Measurements from ENCODE around the gene MINK1. TPM values are rescaled to one million over a fixed set of nuclear protein-coding genes. Genes with fewer than 3 reads are reported as not detected.
"Not testable (repeated sequence)": the region's sequence is repeated elsewhere in the genome, so short reads cannot be mapped to it uniquely, and the experiment has no call there.

MINK1 gene
- total RNA-seq, 2 experiments from 2014 or later, result 40.6 to 62.5 TPM

DNA sequence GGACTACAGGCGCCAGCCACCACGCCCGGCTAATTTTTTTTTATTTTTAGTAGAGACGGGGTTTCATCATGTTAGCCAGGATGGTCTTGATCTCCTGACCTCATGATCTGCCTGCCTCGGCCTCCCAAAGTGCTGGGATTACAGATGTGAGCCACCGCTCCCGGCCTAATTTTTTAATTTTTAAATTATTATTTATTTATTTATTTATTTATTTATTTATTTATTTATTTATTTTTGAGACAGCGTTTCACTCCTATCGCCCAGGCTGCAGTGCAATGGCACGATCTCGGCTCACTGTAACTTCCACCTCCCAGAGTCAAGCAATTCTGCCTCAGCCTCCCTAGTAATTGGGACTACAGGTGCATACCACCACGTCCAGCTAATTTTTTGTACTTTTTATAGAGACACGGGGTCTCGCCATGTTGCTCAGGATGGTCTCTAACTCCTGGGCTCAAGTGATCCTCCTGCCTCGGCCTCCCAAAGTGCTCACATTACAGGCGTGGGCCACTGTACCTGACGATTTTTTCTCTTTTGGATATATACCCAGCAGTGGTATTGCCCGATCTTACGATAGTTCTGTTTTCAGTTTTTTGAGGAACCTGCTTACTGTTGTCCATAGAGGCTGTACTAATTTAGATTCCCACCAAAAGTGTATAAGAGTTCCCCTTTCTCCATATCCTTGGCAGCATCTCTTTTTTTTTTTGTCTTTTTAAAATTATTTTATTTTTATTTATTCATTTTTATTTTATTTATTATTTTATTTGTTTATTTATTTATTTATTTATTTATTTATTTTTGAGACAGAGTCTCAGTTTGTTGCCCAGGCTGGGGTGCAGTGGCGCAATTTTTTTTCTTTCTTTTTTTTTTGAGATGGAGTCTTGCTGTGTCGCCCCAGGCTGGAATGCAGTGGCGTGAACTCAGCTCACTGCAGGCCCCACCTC lies 36.2 kb downstream of the MINK1 start:
- POLR2A ChIA-PET; CTCF ChIA-PET (ENCODE audit: unreplicated experiment): not testable (repeated sequence)

DNA sequence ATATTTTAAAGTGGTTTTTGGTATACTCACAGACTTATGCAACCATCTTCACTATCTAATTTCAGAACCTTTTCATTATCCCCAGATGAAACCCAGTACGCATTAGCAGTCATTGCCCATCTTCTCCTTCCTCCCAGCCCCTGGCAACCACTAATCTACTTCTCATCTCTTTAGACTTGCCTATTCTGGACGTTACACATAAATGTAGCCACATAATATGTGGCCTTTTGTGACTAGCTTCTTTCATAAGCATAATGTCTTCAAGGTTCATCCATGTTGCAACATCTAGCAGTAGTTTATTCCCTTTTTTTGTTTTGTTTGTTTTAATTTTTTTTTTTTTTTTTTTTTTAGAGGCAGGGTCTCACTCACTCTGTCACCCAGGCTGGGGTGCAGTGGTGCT lies 37.7 kb downstream of the MINK1 start:
- Histone ChIP-seq H3K36me3 (ENCODE audit: insufficient read depth, low read length) (0 out of 2 replicates have a peak, but pooled peaks cover 6% of the 10 kb centered on the region), H3K4me2 (ENCODE audit: low read length) (no peak overlapping the region), H2AFZ (ENCODE audit: low read length) (no peak overlapping the region), H3K4me1 (ENCODE audit: insufficient read depth, low read length, poor library complexity, severe bottlenecking) (no peaks in the 10 kb centered on the region), H3K9me2 (ENCODE audit: insufficient read depth, low read length) (no peaks in the 10 kb centered on the region), H3K27ac (ENCODE audit: low read depth, low read length, poor library complexity, severe bottlenecking) (no peak overlapping the region), H3K9me3 (ENCODE audit: low read length) (no peaks in the 10 kb centered on the region), H3K4me3 (ENCODE audit: low read depth, low read length, poor library complexity, severe bottlenecking) (no peak overlapping the region), H3K79me2 (ENCODE audit: insufficient read depth, low read depth, low read length) (no peaks in the 10 kb centered on the region), H4K20me1 (ENCODE audit: insufficient read depth, low read length) (no peaks in the 10 kb centered on the region)
- TF ChIP-seq EZH2phosphoT487 (IDR thresholded peaks at IDR 0.05; ENCODE audit: borderline replicate concordance, low read depth, low read length), result no peak
- TF ChIP-seq, protein P1, sequence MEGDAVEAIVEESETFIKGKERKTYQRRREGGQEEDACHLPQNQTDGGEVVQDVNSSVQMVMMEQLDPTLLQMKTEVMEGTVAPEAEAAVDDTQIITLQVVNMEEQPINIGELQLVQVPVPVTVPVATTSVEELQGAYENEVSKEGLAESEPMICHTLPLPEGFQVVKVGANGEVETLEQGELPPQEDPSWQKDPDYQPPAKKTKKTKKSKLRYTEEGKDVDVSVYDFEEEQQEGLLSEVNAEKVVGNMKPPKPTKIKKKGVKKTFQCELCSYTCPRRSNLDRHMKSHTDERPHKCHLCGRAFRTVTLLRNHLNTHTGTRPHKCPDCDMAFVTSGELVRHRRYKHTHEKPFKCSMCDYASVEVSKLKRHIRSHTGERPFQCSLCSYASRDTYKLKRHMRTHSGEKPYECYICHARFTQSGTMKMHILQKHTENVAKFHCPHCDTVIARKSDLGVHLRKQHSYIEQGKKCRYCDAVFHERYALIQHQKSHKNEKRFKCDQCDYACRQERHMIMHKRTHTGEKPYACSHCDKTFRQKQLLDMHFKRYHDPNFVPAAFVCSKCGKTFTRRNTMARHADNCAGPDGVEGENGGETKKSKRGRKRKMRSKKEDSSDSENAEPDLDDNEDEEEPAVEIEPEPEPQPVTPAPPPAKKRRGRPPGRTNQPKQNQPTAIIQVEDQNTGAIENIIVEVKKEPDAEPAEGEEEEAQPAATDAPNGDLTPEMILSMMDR (conservative IDR thresholded peaks at IDR 0.05; ENCODE audit: low read length), result no peak
- ChIA-PET CTCF (ENCODE audit: unreplicated experiment) (no interaction called here), POLR2A (no interaction called here)
- no peak for DNase-seq (ENCODE audit: low spot score)
- intact Hi-C loops (cut with micrococcal nuclease; ENCODE audit: unreplicated experiment), result no loop called here
- BruUV-seq (replicated peaks), result no TSS peak

More for the DNA sequence above, 36.2 kb downstream of the MINK1 start:
- H2AFZ ChIP-seq (ENCODE audit: low read length); H3K27ac ChIP-seq (ENCODE audit: low read depth, low read length, poor library complexity, severe bottlenecking); H3K4me3 ChIP-seq (ENCODE audit: low read depth, low read length, poor library complexity, severe bottlenecking); H3K4me2 ChIP-seq (ENCODE audit: low read length); H4K20me1 ChIP-seq (ENCODE audit: insufficient read depth, low read length); H3K4me1 ChIP-seq (ENCODE audit: insufficient read depth, low read length, poor library complexity, severe bottlenecking); H3K9me2 ChIP-seq (ENCODE audit: insufficient read depth, low read length); H3K9me3 ChIP-seq (ENCODE audit: low read length); intact Hi-C loops (cut with micrococcal nuclease; ENCODE audit: unreplicated experiment); H3K36me3 ChIP-seq (ENCODE audit: insufficient read depth, low read length); DNase-seq (ENCODE audit: low spot score); BruUV-seq (replicated peaks); H3K79me2 ChIP-seq (ENCODE audit: insufficient read depth, low read depth, low read length): not testable (repeated sequence)

GRCh38 chr17:4872786-4873185 lies 39.6 kb downstream of the MINK1 start:
- TF ChIP-seq EZH2phosphoT487 (IDR thresholded peaks at IDR 0.05; ENCODE audit: borderline replicate concordance, low read depth, low read length), result no peak
- TF ChIP-seq, protein P1 (conservative IDR thresholded peaks at IDR 0.05; ENCODE audit: low read length), result no peak
- CTCF ChIA-PET (ENCODE audit: unreplicated experiment), result no interaction called here
- intact Hi-C loops (cut with micrococcal nuclease; ENCODE audit: unreplicated experiment), result no loop called here

More at GRCh38 chr17:4872786-4873185, 39.6 kb downstream of the MINK1 start:
- H4K20me1 ChIP-seq (ENCODE audit: insufficient read depth, low read length), result no peaks in the 10 kb centered on the region
- no peak for DNase-seq (ENCODE audit: low spot score)
- H3K4me1 ChIP-seq (ENCODE audit: insufficient read depth, low read length, poor library complexity, severe bottlenecking), result no peaks in the 10 kb centered on the region
- H3K4me3 ChIP-seq (ENCODE audit: low read depth, low read length, poor library complexity, severe bottlenecking), result no peak overlapping the region
- BruUV-seq (replicated peaks), result no TSS peak
- H3K4me2 ChIP-seq (ENCODE audit: low read length), result no peak overlapping the region
- no peaks in the 10 kb centered on the region for H3K9me3 ChIP-seq (ENCODE audit: low read length)
- 0 out of 2 replicates have a peak, but pooled peaks cover 6% of the 10 kb centered on the region for H3K36me3 ChIP-seq (ENCODE audit: insufficient read depth, low read length)
- no peaks in the 10 kb centered on the region for H3K9me2 ChIP-seq (ENCODE audit: insufficient read depth, low read length)
- POLR2A ChIA-PET, result no interaction called here
- no peaks in the 10 kb centered on the region for H3K79me2 ChIP-seq (ENCODE audit: insufficient read depth, low read depth, low read length)
- H2AFZ ChIP-seq (ENCODE audit: low read length), result no peak overlapping the region
- no peak overlapping the region for H3K27ac ChIP-seq (ENCODE audit: low read depth, low read length, poor library complexity, severe bottlenecking)
